Body of pancreas (tissue), 4 donors: ENCODE results near the gene CPT1A. TPM values are rescaled to one million over a fixed set of nuclear protein-coding genes. Genes with fewer than 3 reads are reported as not detected.

Experiments used
- ATAC-seq: fragments of 150-250 bp; one replicate; pipeline ENCODE4 v1.9.1; 2016
- DNase-seq, 4 donors: peaks; one replicate each; pipeline ENCODE4 v3.0.0-alpha.2; 2019
- H3K27ac ChIP-seq, 4 donors: fragments of 200-600 bp; sonication (generic); 1 replicate in 3 of 4; 2 replicates in 1 of 4; pipeline versions ENCODE4 v1.5.1 to v1.6.1; 2016 to 2019; ENCODE audit warnings: mild to moderate bottlenecking in 1 of 4, mixed read lengths in 1 of 4, moderate library complexity in 1 of 4
- H3K27me3 ChIP-seq, 2 donors: fragments of 200-600 bp; sonication (generic); one replicate each; pipeline ENCODE4 v1.6.0; 2016; ENCODE audit warnings: mild to moderate bottlenecking in 1 of 2
- H3K36me3 ChIP-seq, 2 donors: fragments of 200-600 bp; sonication (generic); replicated peaks in 1 of 2; 2 replicates each; pipeline ENCODE4 v1.5.1; 2016; ENCODE audit warnings: low read depth in 2 of 2; ENCODE audit not compliant: insufficient read depth in 1 of 2
- H3K4me1 ChIP-seq: fragments of 200-600 bp; sonication (generic); one replicate; pipeline ENCODE4 v1.6.0; 2016
- H3K4me3 ChIP-seq, 2 donors: fragments of 200-600 bp; sonication (generic); 1 replicate in 1 of 2; 2 replicates in 1 of 2; pipeline ENCODE4 v1.5.1; 2016 to 2019
- H3K9me3 ChIP-seq, 3 donors: fragments of 200-600 bp; sonication (generic); 1 replicate in 2 of 3; 2 replicates in 1 of 3; pipeline ENCODE4 v1.5.1; 2016
- POLR2A ChIP-seq, 3 donors: fragments of 450-650 bp; IDR thresholded peaks; one replicate each; pipeline ENCODE4 v1.6.1; 2016; ENCODE audit warnings: antibody characterized with exemption in 3 of 3, mild to moderate bottlenecking in 2 of 3
- WGBS, 2 donors: methylation state at CpG; one replicate each; pipeline ENCODE4 v1.1.5; 2017; 5-methylcytosine and 5-hydroxymethylcytosine counted together
- intact Hi-C: fragments of 100-400 bp; cut with DNase I; formaldehyde crosslinking; loops from one replicate; pipeline ENCODE4 v1.15.1; 2023
- total RNA-seq, 2 donors: library from RNA; depleted of rRNA; stranded (reverse); fragments of >200 nt; gene quantifications; one replicate each; pipeline ENCODE4 v1.1.0, GENCODE V29; 2016
- TF ChIP-seq, protein P1 (sequence below), 7 experiments: fragments of 450-650 bp in 4 of 7; fragments of 200-600 bp in 3 of 7; sonication (generic) in 3 of 7; IDR thresholded peaks; one replicate each; pipeline ENCODE4 v1.5.1; 2016 to 2019; ENCODE audit warnings: antibody characterized with exemption in 7 of 7

CPT1A gene
- total RNA-seq, 2 donors from 2014 or later, result 35.6 to 40.7 TPM

- intact Hi-C loops, result no loop called here
- no peak overlapping the region for H3K4me3 ChIP-seq
- H3K27ac ChIP-seq, result no peak overlapping the region
- ATAC-seq, result no peak
- no peak for TF ChIP-seq POLR2A (IDR thresholded peaks at IDR 0.05)
- DNase-seq, result no peak
- H3K9me3 ChIP-seq, result no peaks in the 10 kb centered on the region
- no peaks in the 10 kb centered on the region for H3K27me3 ChIP-seq
- H3K36me3 ChIP-seq, result peaks cover 0 to 29% of the 10 kb centered on the region in 2 donors
- WGBS, 2 donors, result 87 to 90% methylated on average over 15 of the region's 15 CpGs
- no peaks in the 10 kb centered on the region for H3K4me1 ChIP-seq
Measured at GRCh38 chr11:68759991-68760390, 81.7 kb downstream of the CPT1A start.

GRCh38 chr11:68757711-68758110 is 84.0 kb downstream of the CPT1A start:
- TF ChIP-seq POLR2A (IDR thresholded peaks at IDR 0.05), result no peak
- TF ChIP-seq, protein P1, sequence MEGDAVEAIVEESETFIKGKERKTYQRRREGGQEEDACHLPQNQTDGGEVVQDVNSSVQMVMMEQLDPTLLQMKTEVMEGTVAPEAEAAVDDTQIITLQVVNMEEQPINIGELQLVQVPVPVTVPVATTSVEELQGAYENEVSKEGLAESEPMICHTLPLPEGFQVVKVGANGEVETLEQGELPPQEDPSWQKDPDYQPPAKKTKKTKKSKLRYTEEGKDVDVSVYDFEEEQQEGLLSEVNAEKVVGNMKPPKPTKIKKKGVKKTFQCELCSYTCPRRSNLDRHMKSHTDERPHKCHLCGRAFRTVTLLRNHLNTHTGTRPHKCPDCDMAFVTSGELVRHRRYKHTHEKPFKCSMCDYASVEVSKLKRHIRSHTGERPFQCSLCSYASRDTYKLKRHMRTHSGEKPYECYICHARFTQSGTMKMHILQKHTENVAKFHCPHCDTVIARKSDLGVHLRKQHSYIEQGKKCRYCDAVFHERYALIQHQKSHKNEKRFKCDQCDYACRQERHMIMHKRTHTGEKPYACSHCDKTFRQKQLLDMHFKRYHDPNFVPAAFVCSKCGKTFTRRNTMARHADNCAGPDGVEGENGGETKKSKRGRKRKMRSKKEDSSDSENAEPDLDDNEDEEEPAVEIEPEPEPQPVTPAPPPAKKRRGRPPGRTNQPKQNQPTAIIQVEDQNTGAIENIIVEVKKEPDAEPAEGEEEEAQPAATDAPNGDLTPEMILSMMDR (IDR thresholded peaks at IDR 0.05), result no peak
- intact Hi-C loops, result no loop called here
- Histone ChIP-seq H3K9me3 (no peaks in the 10 kb centered on the region), H3K4me1 (no peaks in the 10 kb centered on the region), H3K27ac (no peak overlapping the region), H3K27me3 (no peaks in the 10 kb centered on the region), H3K36me3 (peaks cover 0 to 26% of the 10 kb centered on the region in 2 donors), H3K4me3 (no peak overlapping the region)
- WGBS, 2 donors, result 78 to 84% methylated on average over 8 of the region's 8 CpGs
- ATAC-seq (no peak), DNase-seq (no peak)

- no peaks in the 10 kb centered on the region for H3K27me3 ChIP-seq
- 86 to 92% methylated on average over 11 of the region's 12 CpGs for WGBS, 2 donors
- no peaks in the 10 kb centered on the region for H3K9me3 ChIP-seq
- peaks cover 0 to 16% of the 10 kb centered on the region in 2 donors for H3K36me3 ChIP-seq
- intact Hi-C loops, result no loop called here
- TF ChIP-seq POLR2A (IDR thresholded peaks at IDR 0.05), result no peak
- TF ChIP-seq, protein P1 (IDR thresholded peaks at IDR 0.05), result no peak
- no peak for ATAC-seq
- DNase-seq, result no peak
- no peak overlapping the region for H3K4me3 ChIP-seq
- peaks cover 7% of the 10 kb centered on the region for H3K4me1 ChIP-seq
- no peak overlapping the region for H3K27ac ChIP-seq
Measured at GRCh38 chr11:68756171-68756766, 85.4 kb downstream of the CPT1A start.

- TF ChIP-seq POLR2A (IDR thresholded peaks at IDR 0.05), result no peak
- TF ChIP-seq, protein P1 (IDR thresholded peaks at IDR 0.05), result no peak
- intact Hi-C loops, result no loop called here
- no peak for DNase-seq
- peaks cover 7% of the 10 kb centered on the region for H3K4me1 ChIP-seq
- H3K27me3 ChIP-seq, result no peaks in the 10 kb centered on the region
- 50 to 63% methylated on average over 9 of the region's 9 CpGs for WGBS, 2 donors
- H3K27ac ChIP-seq, result no peak overlapping the region
- peaks cover 0 to 10% of the 10 kb centered on the region in 2 donors for H3K36me3 ChIP-seq
- no peaks in the 10 kb centered on the region for H3K9me3 ChIP-seq
- no peak overlapping the region for H3K4me3 ChIP-seq
- no peak for ATAC-seq
Measured at GRCh38 chr11:68753300-68753699, 88.4 kb downstream of the CPT1A start.

DNA sequence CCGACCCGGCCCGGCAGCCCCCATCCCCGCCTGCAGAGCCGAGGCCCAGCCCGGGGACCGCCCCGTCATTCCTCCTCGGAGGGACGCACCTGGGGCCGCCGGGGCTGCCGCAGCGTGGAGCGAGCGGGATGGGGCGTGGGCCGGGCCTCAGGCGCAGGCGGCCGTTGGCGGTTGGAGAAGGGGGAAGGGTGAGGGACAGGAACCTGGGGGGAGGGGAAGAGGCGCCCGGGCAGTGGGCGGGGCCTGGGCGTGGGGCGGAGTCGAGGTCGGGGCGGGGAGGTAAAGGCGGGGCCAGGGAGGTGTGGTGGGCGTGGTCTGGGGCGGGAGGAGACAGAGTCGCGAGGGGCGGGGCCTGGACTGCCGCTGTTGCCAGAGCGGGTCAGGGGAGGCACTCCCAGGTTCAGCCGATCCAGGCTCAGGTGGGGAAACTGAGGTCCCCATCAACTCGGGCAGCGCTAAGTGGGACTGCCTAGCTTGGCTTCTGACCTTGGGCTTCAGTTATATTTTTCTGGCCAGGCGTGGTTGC is 90.3 kb downstream of the CPT1A start, which contains the start of gene TESMIN:
Gene TESMIN (minus strand): TSS at position 190 of the 526 bp plus-strand sequence. CDS start 860 bp downstream, outside the sequence.
- peaks cover 0 to 2% of the 10 kb centered on the region in 2 donors for H3K36me3 ChIP-seq
- H3K27ac ChIP-seq, result peak within 1 kb of the TSS in 2 of 4 donors; percentile 56 to 68
- no peaks in the 10 kb centered on the region for H3K27me3 ChIP-seq
- DNase-seq, result peak; percentile 93 to 96 (median 95)
- H3K4me3 ChIP-seq, result peak within 1 kb of the TSS in 1 of 2 donors; percentile 32
- peak in 1 of 3 donors; percentile 13 for TF ChIP-seq POLR2A (IDR thresholded peaks at IDR 0.05)
- TF ChIP-seq, protein P1 (IDR thresholded peaks at IDR 0.05), result no peak
- H3K9me3 ChIP-seq, result no peaks in the 10 kb centered on the region
- H3K4me1 ChIP-seq, result peaks cover 7% of the 10 kb centered on the region
- peak; percentile 96 for ATAC-seq
- WGBS, 2 donors, result 5% methylated on average over 14 of the region's 42 CpGs; no CpG with 5 or more reads in 1 of the 2 donors
- intact Hi-C loops, result no loop called here
